HepG2 (cell line): ENCODE measurements around the gene SNAPIN. TPM values are rescaled to one million over a fixed set of nuclear protein-coding genes. Genes with fewer than 3 reads are reported as not detected.
A peak's percentile ranks its signal among the peaks of the same experiment; 100 is the strongest.

Experiments
- ATAC-seq: fragments of 200-7000 bp; cut with Tn5 transposase; 3 replicates; pipeline ENCODE4 v1.9.1; 2020; ENCODE audit warnings: mild to moderate bottlenecking, moderate library complexity
- BruUV-seq: library from RNA; stranded (reverse); fragments of 400-500 nt; replicated peaks from 2 replicates; lab custom pipeline; 2021; lab: Mats Ljungman, UMichigan
- CTCF ChIA-PET: fragments of 300-600 bp; formaldehyde crosslinking; extraction: SDS; loops from one replicate; lab custom pipeline; 2021; ENCODE audit warnings: low total read pairs, inconsistent platforms, low intra/inter-chr PET ratio; lab: Yijun Ruan, JAX
- POLR2A ChIA-PET: fragments of 350-600 bp; sonication (Branson Sonifier 250); formaldehyde crosslinking; loops from one replicate; lab custom pipeline; 2020; ENCODE audit warnings: antibody characterized with exemption, inconsistent platforms; lab: Yijun Ruan, JAX
- DNase-seq: peaks from one replicate; pipeline ENCODE4 v3.0.0-alpha.2; 2015; ENCODE audit warnings: low spot score
- FAIRE-seq: peaks from 3 replicates; lab custom pipeline; 2011; peaks lifted over from hg19 to GRCh38; lab: Jason Lieb, UNC
- H2AFZ ChIP-seq: one replicate; pipeline ENCODE4 v1.6.1; 2011; ENCODE audit warnings: low read length, inconsistent platforms
- H3K27ac ChIP-seq: fragments of 300-600 bp; 3 replicates; pipeline ENCODE4 v1.8.0; 2011; ENCODE audit warnings: mixed run types, mild to moderate bottlenecking, mixed read lengths, low read length, inconsistent platforms; ENCODE audit not compliant: insufficient read depth; ENCODE audit errors: extremely low read length
- H3K27me3 ChIP-seq, 2 experiments: fragments of 200-600 bp in 1 of 2; 2 replicates in 1 of 2; 3 replicates in 1 of 2; pipeline versions ENCODE4 v1.6.0 to v1.8.0; 2011; ENCODE audit warnings: low read length in 2 of 2, mild to moderate bottlenecking in 2 of 2, moderate library complexity in 2 of 2, inconsistent platforms in 1 of 2; ENCODE audit not compliant: insufficient read depth in 2 of 2, control insufficient read depth in 1 of 2
- H3K36me3 ChIP-seq, 2 experiments: fragments of 200-600 bp in 1 of 2; replicated peaks in 1 of 2; 2 replicates in 1 of 2; 3 replicates in 1 of 2; pipeline versions ENCODE4 v1.5.1 to v1.8.0; 2011; ENCODE audit warnings: low read length in 2 of 2, inconsistent platforms in 1 of 2; ENCODE audit not compliant: insufficient read depth in 2 of 2, control insufficient read depth in 1 of 2
- H3K4me1 ChIP-seq: 2 replicates; pipeline ENCODE4 v1.5.1; 2012; ENCODE audit warnings: low read length, inconsistent platforms; ENCODE audit not compliant: insufficient read depth
- H3K4me2 ChIP-seq: 2 replicates; pipeline ENCODE4 v1.6.0; 2011; ENCODE audit warnings: low read depth, low read length, inconsistent platforms
- H3K4me3 ChIP-seq, 3 experiments: fragments of 200-600 bp in 1 of 3; sonication (generic), shearing (Covaris generic) in 1 of 3; replicated peaks in 1 of 3; 2 replicates each; pipeline ENCODE4 v1.5.1; 2011 to 2016; ENCODE audit warnings: low read length in 3 of 3, inconsistent platforms in 2 of 3, low read depth in 2 of 3, mild to moderate bottlenecking in 2 of 3, control low read depth in 1 of 3, mixed read lengths in 1 of 3; ENCODE audit not compliant: insufficient read depth in 1 of 3
- H3K79me2 ChIP-seq: one replicate; pipeline ENCODE4 v1.6.1; 2011; ENCODE audit warnings: low read length, inconsistent platforms; ENCODE audit not compliant: insufficient read depth
- H3K9ac ChIP-seq: 2 replicates; pipeline ENCODE4 v1.6.0; 2011; ENCODE audit warnings: mild to moderate bottlenecking, low read depth, low read length, inconsistent platforms; ENCODE audit not compliant: insufficient read depth
- H3K9me3 ChIP-seq: 2 replicates; pipeline ENCODE4 v1.5.1; 2012; ENCODE audit warnings: mild to moderate bottlenecking, low read length
- H4K20me1 ChIP-seq: 2 replicates; pipeline ENCODE4 v1.6.0; 2011; ENCODE audit warnings: inconsistent platforms, mild to moderate bottlenecking, low read length, moderate library complexity; ENCODE audit not compliant: insufficient read depth
- HDAC1 ChIP-seq: sonication (generic); formaldehyde crosslinking; IDR thresholded peaks from 2 replicates; pipeline ENCODE4 v1.5.1; 2020; ENCODE audit warnings: mild to moderate bottlenecking, missing genetic modification reagents
- HIC2 ChIP-seq: sonication (generic); formaldehyde crosslinking; IDR thresholded peaks from 2 replicates; pipeline ENCODE4 v1.9.0; 2022; ENCODE audit warnings: low read depth, missing genetic modification reagents
- HNRNPK ChIP-seq: fragments of 200-400 bp; formaldehyde crosslinking; IDR thresholded peaks from 2 replicates; pipeline ENCODE4 v1.6.1; 2018; ENCODE audit warnings: low read length, low read depth, moderate library complexity, mild to moderate bottlenecking; ENCODE audit not compliant: poor library complexity, severe bottlenecking
- MTERF4 ChIP-seq: sonication (generic); formaldehyde crosslinking; IDR thresholded peaks from 2 replicates; pipeline ENCODE4 v1.8.0; 2023; ENCODE audit warnings: mild to moderate bottlenecking, missing genetic modification reagents
- POLR2G ChIP-seq: fragments of 200-400 bp; formaldehyde crosslinking; IDR thresholded peaks from 2 replicates; pipeline ENCODE4 v1.6.1; 2018; ENCODE audit warnings: mild to moderate bottlenecking, low read depth, low read length, moderate library complexity
- PPARG ChIP-seq: conservative IDR thresholded peaks from 2 replicates; pipeline ENCODE4 v1.6.1; 2016; ENCODE audit warnings: missing biosample characterization, missing genetic modification reagents
- SOX5 ChIP-seq: IDR thresholded peaks from 2 replicates; pipeline ENCODE4 v1.6.1; 2016; ENCODE audit warnings: borderline replicate concordance
- TARDBP ChIP-seq: sonication (generic); formaldehyde crosslinking; IDR thresholded peaks from 2 replicates; pipeline ENCODE4 v1.8.0; 2022; ENCODE audit warnings: mild to moderate bottlenecking, missing genetic modification reagents
- THRA ChIP-seq: sonication (generic); formaldehyde crosslinking; IDR thresholded peaks from 2 replicates; pipeline ENCODE4 v1.4.0; 2020; ENCODE audit warnings: missing genetic modification reagents, borderline replicate concordance
- ZFX ChIP-seq: sonication (generic); formaldehyde crosslinking; IDR thresholded peaks from 2 replicates; pipeline ENCODE4 v1.4.0; 2020; ENCODE audit warnings: mild to moderate bottlenecking, low read depth, missing genetic modification reagents, moderate library complexity
- ZMYM4 ChIP-seq: sonication (generic); formaldehyde crosslinking; IDR thresholded peaks from 2 replicates; pipeline ENCODE4 v1.8.1; 2023; ENCODE audit warnings: mild to moderate bottlenecking, missing genetic modification reagents
- ZNF17 ChIP-seq: sonication (generic); formaldehyde crosslinking; IDR thresholded peaks from 2 replicates; pipeline ENCODE4 v1.5.0; 2020; ENCODE audit warnings: mild to moderate bottlenecking, missing genetic modification reagents
- ZNF256 ChIP-seq: sonication (generic); formaldehyde crosslinking; conservative IDR thresholded peaks from 2 replicates; pipeline ENCODE4 v1.4.0; 2020; ENCODE audit warnings: missing genetic modification reagents
- ZNF317 ChIP-seq: sonication (generic); formaldehyde crosslinking; IDR thresholded peaks from 2 replicates; pipeline ENCODE4 v1.5.0; 2020; ENCODE audit warnings: mild to moderate bottlenecking, missing genetic modification reagents
- ZNF619 ChIP-seq: sonication (generic); formaldehyde crosslinking; IDR thresholded peaks from 2 replicates; pipeline ENCODE4 v1.4.0; 2020; ENCODE audit warnings: mild to moderate bottlenecking, missing genetic modification reagents
- WGBS: methylation state at CpG from one replicate; pipeline ENCODE4 v1.1.6; 2017; ENCODE audit warnings: low lambda C conversion rate; 5-methylcytosine and 5-hydroxymethylcytosine counted together
- in situ Hi-C: cut with HindIII; loops from 2 replicates; pipeline ENCODE4 v1.10.0; 2017; ENCODE audit warnings: low pct_unique_long_range_greater_than_20kb; ENCODE audit not compliant: extremely low pct_ligation_motif_present
- intact Hi-C: fragments of 100-400 bp; cut with micrococcal nuclease; formaldehyde crosslinking; loops from one replicate; pipeline ENCODE4 v1.10.0; 2022; ENCODE audit not compliant: unreplicated experiment
- polyA plus RNA-seq, 8 experiments: library from polyadenylated mRNA; depleted of rRNA in 3 of 8; stranded (reverse) in 7 of 8; unstranded in 1 of 8; fragments of >200 nt; fragmentation: Illumina TruSeq in 4 of 8; extraction: Trizol in 4 of 8; gene quantifications; 2 replicates each; pipeline versions ENCODE4 v1.2.1 to v1.2.3, GENCODE V29; 2011 to 2016; ENCODE audit warnings: low read depth in 4 of 8, missing spikeins in 1 of 8, mixed read lengths in 1 of 8; ENCODE audit not compliant: insufficient read depth in 1 of 8
- total RNA-seq, 5 experiments: library from RNA; depleted of rRNA; stranded (reverse); fragments of >200 nt; fragmentation: Illumina TruSeq; extraction: Trizol; gene quantifications; 2 replicates each; pipeline ENCODE4 v1.2.3, GENCODE V29; 2016; ENCODE audit warnings: low read depth in 1 of 5
- TF ChIP-seq, protein P1 (sequence below): sonication (generic); formaldehyde crosslinking; IDR thresholded peaks from 2 replicates; pipeline ENCODE4 v1.5.0; 2020; ENCODE audit warnings: mild to moderate bottlenecking, missing genetic modification reagents, moderate library complexity
- TF ChIP-seq, protein P2 (sequence below): sonication (generic); formaldehyde crosslinking; IDR thresholded peaks from 2 replicates; pipeline ENCODE4 v1.5.0; 2020; ENCODE audit warnings: missing genetic modification reagents

Gene SNAPIN
- total and polyA plus RNA-seq, 2 of the 13 experiments (the other 11 are each of a cell fraction or from before 2014, with no cell fraction given): 23.9 to 25.7 TPM

DNA sequence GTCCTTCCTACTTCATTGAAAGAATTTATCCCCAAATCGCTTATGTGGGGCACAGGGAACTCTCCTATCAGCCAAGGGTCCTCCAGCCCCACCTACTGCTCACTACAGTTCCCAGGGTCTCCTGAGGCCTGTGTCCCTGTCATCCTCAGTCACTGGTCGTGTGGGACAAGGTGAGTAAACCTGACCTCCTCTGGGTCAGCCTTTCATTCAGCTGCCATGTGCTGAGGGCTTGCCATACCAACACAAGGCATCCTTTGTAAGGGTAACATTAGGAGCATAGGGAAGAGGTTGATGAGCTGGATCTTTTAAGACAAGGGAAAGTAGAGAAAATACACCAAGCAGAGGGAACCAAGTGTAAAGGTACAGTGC, 11.2 kb upstream of the SNAPIN start:
- intact Hi-C loops: no loop called here
- peaks cover 15% of the 10 kb centered on the region for H3K4me1 ChIP-seq
- no TSS peak for BruUV-seq
- ChIA-PET CTCF (no interaction called here), POLR2A (interaction anchor here (1.3 to 4.6 kb wide), 8 partner anchors 9 to 139 kb away, joined by 3 to 36 read pairs (median 7); partner anchors contain the start of genes CHTOP, S100A1, S100A13 and SNAPIN)
- no peak overlapping the region for H2AFZ ChIP-seq
- no peaks in the 10 kb centered on the region for H3K79me2 ChIP-seq
- H3K4me2 ChIP-seq: no peak overlapping the region
- WGBS: 61% methylated on average over 2 of the region's 2 CpGs
- ATAC-seq (peak; percentile 45), FAIRE-seq (no peak), DNase-seq (no peak)
- no peaks in the 10 kb centered on the region for H3K27me3 ChIP-seq
- H3K4me3 ChIP-seq: no peak overlapping the region
- no peaks in the 10 kb centered on the region; the same call in 1 of the 2 replicates for H4K20me1 ChIP-seq
- no peaks in the 10 kb centered on the region for H3K9me3 ChIP-seq
- no peak overlapping the region for H3K27ac ChIP-seq
- in situ Hi-C loops: no loop called here
- no peak overlapping the region for H3K9ac ChIP-seq
- peaks cover 10 to 37% of the 10 kb centered on the region in 2 experiments for H3K36me3 ChIP-seq
- no peak for TF ChIP-seq HIC2 (CRISPR knock-in tag)
- no peak for TF ChIP-seq THRA (CRISPR knock-in tag)
- TF ChIP-seq HNRNPK: no peak
- TF ChIP-seq TARDBP: 0 out of 2 replicates have a peak, but pooled peaks have one; percentile 22
- TF ChIP-seq ZFX (CRISPR knock-in tag): peak; percentile 44; the same call in 1 of the 2 replicates
- no peak for TF ChIP-seq ZNF256 (CRISPR knock-in tag)
- TF ChIP-seq PPARG (CRISPR knock-in tag): no peak
- TF ChIP-seq ZMYM4 (CRISPR knock-in tag): no peak
- TF ChIP-seq ZNF619 (CRISPR knock-in tag): no peak
- TF ChIP-seq, protein P1, sequence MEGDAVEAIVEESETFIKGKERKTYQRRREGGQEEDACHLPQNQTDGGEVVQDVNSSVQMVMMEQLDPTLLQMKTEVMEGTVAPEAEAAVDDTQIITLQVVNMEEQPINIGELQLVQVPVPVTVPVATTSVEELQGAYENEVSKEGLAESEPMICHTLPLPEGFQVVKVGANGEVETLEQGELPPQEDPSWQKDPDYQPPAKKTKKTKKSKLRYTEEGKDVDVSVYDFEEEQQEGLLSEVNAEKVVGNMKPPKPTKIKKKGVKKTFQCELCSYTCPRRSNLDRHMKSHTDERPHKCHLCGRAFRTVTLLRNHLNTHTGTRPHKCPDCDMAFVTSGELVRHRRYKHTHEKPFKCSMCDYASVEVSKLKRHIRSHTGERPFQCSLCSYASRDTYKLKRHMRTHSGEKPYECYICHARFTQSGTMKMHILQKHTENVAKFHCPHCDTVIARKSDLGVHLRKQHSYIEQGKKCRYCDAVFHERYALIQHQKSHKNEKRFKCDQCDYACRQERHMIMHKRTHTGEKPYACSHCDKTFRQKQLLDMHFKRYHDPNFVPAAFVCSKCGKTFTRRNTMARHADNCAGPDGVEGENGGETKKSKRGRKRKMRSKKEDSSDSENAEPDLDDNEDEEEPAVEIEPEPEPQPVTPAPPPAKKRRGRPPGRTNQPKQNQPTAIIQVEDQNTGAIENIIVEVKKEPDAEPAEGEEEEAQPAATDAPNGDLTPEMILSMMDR (CRISPR knock-in tag): peak; percentile 42
- no peak for TF ChIP-seq ZNF17 (CRISPR knock-in tag)
- TF ChIP-seq, protein P2, sequence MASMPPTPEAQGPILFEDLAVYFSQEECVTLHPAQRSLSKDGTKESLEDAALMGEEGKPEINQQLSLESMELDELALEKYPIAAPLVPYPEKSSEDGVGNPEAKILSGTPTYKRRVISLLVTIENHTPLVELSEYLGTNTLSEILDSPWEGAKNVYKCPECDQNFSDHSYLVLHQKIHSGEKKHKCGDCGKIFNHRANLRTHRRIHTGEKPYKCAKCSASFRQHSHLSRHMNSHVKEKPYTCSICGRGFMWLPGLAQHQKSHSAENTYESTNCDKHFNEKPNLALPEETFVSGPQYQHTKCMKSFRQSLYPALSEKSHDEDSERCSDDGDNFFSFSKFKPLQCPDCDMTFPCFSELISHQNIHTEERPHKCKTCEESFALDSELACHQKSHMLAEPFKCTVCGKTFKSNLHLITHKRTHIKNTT (CRISPR knock-in tag): no peak
- no peak for TF ChIP-seq HDAC1
- no peak for TF ChIP-seq MTERF4 (CRISPR knock-in tag)
- TF ChIP-seq POLR2G: peak; percentile 78
- no peak for TF ChIP-seq ZNF317
- TF ChIP-seq SOX5 (CRISPR knock-in tag): no peak
